ENCODE measurements around the gene KCNJ18.
"Not testable (repeated sequence)": the region's sequence is repeated elsewhere in the genome, so short reads cannot be mapped to it uniquely, and the experiment has no call there.

DNA sequence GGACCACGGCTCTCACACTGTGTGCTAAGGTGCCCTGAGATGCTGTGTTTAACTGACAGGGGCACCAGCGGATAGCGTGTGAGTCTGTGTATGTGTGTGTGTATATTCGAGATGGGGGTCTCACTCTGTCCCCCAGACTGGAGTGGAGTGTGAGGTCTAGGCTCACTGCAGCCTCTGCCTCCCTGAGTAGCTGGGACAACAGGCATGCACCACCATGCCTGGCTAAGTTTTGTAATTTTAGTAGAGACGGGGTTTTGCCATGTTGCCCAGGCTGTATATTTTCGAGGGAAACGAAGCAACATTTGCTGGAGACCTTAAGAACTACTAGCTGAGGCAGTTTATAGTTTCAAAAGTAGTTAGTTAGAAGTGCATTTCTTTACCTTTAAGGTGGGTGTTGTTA lies 32.7 kb upstream of the KCNJ18 start:
- not testable (repeated sequence) for TF ChIP-seq EZH2 (IDR thresholded peaks at IDR 0.05; ENCODE audit: borderline replicate concordance)
- TF ChIP-seq, protein P1, sequence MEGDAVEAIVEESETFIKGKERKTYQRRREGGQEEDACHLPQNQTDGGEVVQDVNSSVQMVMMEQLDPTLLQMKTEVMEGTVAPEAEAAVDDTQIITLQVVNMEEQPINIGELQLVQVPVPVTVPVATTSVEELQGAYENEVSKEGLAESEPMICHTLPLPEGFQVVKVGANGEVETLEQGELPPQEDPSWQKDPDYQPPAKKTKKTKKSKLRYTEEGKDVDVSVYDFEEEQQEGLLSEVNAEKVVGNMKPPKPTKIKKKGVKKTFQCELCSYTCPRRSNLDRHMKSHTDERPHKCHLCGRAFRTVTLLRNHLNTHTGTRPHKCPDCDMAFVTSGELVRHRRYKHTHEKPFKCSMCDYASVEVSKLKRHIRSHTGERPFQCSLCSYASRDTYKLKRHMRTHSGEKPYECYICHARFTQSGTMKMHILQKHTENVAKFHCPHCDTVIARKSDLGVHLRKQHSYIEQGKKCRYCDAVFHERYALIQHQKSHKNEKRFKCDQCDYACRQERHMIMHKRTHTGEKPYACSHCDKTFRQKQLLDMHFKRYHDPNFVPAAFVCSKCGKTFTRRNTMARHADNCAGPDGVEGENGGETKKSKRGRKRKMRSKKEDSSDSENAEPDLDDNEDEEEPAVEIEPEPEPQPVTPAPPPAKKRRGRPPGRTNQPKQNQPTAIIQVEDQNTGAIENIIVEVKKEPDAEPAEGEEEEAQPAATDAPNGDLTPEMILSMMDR (IDR thresholded peaks at IDR 0.05; ENCODE audit: poor library complexity), result not testable (repeated sequence)
